OCI-M2 (cell line): Measurements from ENCODE around the gene KHDRBS2.

Experiments
- DNase-seq: peaks from one replicate; lab custom pipeline; 2025; ENCODE audit not compliant: unreplicated experiment; lab: John Stamatoyannopoulos, UW

The KHDRBS2 gene

DNA sequence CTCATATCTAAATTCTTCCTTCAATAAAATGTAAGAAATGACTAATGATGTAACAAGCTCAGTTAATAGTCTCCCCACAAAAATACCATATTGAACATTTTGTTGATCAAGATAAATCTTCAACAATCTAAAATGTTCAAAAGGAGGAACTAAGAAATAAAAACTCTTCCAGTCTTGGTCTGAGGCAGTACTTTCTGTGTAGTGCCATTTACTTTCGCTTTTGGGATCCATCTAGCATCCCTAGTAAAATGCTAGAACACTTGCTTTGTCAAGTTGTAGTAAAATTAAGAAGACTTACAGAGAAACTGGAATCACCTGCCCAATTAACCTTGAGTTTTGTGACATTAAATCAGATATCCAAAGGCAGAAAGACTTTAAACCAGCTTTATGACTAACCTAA is 246.4 kb downstream of the KHDRBS2 start:
- no peak for DNase-seq

DNA sequence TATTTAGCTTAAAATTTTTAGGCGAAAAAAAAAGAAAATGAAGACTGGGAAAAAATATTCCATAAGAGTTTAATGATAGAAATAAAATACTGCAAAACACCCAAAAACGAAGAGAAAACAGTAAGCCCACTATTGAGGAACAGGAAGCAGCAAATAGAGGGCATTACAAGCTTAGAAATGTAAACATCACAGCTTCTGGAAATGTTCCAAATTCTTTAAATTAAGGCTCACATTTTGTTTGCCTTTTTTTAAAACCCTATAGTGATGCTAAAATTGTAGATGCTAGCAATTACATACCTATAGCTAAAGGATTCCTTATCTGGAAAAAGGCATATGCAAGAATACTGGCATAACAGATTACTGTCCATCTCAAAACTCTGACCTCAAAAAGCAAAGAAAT is 248.6 kb downstream of the KHDRBS2 start:
- DNase-seq = no peak

DNA sequence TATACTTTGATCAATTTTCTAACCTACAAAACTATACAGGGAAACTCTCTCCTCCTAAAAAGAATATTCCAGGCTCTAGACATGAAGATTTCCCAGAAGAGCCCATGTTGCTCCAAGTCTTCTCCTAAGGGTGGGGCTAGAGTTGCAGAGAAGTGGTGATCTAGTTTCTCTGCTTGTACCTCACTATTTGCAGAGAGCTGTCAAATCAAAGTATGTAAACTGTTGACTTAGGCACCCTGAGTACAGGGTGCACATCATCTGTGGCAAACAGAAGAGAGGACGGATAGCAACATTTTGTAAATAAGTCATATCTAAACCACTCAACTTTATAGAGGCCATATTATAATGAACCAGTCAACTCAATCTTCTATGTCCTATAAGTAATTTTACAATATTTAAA is 250.1 kb downstream of the KHDRBS2 start:
- DNase-seq = no peak

DNA sequence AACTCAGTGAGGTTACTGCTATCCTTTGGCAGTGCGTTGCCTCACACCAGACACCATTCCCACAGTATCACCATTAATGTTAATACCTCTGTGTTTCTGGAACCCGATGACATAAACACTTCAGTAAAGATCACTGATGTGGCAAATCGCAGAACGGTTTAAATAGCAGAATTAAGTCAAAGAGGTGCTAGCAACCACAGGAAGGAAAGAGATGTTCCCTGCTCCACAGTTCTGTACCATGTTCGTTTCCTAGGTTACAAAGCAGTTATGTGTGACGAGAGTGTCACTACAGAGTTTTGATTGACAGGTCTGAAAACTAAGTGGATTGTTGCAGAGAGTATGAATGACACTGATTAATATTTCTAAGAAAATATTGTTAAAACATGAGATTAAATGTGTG is 272.3 kb downstream of the KHDRBS2 start:
- DNase-seq = no peak

DNA sequence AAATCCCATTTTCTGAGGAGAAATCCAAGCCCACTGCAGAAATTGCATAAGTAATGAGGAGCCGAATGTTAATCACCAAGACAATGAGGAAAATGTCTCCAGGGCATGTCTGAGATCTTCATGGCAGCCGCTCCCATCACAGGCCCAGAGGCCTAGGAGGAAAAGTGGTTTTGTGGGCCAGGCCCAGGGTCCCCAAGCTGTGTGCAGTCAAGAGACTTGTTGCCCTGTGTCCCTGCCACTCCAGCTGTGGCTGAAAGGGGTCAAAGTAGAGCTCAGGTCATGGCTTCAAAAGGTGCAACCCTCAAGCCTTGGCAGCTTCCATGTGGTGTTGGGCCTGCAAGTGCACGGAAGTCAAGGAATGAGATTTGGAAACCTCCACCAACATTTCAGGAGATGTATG is 276.6 kb downstream of the KHDRBS2 start:
- no peak for DNase-seq

DNA sequence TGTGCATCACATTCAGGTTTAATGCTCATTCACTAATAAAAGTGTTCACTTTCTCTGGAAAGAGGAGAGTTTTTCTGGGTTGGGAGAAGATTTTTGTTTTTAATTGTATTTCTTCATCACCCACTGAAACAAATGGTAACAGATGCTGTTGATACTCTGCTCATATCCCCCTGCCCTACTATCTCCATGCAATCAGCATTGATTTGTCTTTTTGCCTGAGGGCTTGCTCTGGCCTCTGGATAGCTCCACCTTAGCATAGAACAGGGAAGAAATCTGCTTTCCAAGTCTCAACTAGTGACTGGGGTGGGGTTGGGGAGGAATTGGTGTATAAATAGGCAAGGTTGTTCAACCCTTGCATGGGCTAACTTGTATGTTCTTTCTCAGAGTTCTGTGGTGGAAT is 296.4 kb downstream of the KHDRBS2 start:
- DNase-seq = no peak

DNA sequence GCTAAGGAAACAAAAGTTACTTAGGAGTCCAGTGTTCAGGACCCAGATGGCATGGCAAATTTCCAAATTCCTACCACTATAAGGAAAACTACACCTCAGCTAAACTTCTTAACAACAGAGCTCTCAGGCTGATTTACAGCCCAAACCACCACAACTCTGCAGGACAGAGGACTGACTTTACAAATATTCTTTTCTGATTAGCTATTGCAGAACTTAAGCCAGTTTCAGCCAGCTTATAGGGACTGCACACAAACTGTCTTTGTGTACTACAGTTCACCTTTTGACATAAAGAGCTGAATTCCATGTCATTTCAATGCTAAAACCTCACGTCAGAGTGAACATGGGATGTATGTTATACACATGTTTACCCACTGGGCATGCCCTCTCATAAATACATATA is 305.4 kb downstream of the KHDRBS2 start:
- DNase-seq = no peak

DNA sequence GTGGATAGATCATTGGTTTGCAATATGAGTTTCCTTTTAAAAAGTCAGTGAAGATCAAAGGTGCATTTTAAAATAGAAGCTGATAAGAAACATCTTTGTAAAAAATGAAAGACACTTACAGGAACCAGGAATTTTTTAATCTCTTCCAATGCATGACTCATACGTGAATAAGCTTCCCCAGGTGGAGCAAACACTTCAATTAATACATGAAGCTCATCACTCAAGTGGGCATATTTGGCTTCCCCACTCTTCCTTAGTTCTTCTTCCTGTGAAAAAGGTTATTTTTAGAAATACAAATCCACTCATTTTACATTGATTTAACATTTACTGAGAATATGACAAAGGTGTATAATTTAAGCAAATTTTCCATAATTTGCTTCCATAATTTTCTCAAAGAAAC is 308.1 kb downstream of the KHDRBS2 start:
- no peak for DNase-seq

DNA sequence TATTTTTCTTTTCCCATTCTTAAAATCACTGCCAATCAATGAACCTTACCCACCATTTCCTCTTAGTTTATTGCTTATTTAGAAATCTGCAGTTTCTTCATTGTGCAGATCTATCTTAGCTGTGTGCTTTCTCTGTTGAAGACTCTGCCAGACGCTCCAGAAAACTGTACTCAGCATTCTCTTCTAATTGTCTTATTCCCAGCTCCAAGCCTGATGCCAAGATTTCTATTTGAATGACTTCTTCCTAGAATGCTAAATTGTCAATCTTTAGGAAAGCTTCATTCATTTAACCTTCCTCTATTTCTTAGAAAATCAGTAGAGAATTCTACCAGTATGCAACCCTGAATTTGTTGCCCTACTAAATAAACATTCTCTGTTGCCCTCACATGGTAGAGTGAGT is 308.9 kb downstream of the KHDRBS2 start:
- no peak for DNase-seq

DNA sequence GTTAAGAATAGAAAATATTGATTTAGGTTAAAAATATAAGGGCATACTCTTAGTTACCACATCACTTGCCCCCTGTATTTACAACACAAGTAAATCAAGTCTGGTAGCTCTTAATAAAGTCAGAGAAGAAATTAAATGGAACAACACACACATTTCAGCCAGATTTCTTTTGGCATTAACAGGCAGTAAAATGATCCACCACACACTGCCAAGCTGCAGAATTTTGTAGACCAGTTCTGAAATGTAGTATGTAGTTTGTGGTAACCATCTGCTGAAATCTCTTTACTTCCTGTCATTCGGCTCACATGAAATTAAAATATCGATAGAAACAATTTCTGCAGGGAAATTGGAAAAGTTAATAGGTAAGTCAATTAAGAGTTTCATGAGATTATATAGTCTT is 326.8 kb downstream of the KHDRBS2 start:
- DNase-seq = no peak

DNA sequence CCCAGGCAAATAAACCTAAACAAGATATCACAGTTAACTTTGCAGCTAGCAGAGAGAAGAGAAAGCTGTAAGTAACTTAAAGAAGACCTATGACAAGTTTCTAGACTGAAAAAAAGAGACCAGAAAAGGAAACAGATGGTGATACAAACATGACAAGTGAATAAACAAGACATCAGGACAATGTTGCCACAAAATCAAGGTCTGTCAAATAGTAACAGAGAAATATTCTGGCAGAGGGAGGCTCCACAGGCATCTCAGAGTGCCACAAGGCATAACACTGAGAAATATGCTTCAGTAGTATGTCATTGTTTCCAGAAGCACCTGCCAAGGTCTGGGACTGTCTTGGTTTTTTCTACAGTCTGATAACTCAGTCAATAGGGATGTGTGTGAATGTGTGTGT is 332.2 kb downstream of the KHDRBS2 start:
- DNase-seq = no peak

DNA sequence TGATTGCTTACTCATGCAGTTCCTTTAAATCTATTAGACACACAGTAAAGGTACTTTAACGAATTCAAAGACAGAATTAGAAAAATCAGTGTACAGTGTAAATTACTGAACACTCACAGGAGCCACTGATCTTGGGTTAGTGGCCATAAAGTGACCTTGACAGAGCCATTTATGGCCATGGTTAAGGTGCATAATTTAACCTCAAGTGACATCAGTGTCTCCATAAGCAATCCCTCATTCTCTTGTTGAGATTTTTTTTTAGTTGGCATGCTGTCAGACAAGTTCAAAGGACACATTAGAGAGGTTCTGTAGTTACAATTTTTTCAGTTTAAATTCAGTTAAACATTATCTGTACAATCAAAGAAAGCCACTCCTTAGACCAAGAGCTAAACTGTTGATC is 334.4 kb downstream of the KHDRBS2 start:
- no peak for DNase-seq

DNA sequence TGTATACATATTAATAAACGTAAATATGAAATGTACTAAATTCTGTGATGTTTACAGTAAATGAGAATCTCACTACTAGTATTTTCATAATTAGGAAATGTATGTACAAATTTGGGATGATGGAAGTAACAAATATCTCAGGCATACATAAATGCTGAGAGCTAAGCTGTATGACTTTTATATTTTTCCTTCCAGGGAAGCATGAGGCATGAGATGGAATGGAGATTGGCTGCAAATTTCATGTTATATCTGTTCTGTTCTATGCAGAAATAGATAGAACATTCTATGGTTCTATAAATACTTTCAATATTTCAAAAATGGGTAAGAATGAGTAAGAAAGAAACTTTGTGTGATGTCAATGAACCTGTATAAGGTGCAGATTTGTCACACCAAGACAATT is 335.2 kb downstream of the KHDRBS2 start:
- no peak for DNase-seq

DNA sequence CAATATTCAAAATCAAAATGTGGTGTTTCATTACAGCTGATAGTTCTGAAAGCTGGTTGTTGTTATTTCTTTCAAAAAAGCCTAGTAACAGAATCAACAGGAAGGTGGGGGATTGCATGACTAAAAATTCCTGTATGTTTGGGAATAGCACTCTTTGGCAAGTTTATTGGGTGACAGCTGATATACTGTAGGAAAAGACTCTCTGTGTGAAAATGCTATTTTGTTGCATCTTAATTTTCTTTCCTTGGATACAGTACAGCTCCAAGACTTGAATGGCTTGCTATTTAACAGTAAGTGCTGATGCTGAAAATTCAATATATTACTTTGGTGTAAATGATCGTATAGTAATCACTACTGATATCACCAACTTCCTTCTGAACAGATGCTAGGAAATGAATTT is 336.1 kb downstream of the KHDRBS2 start:
- no peak for DNase-seq

DNA sequence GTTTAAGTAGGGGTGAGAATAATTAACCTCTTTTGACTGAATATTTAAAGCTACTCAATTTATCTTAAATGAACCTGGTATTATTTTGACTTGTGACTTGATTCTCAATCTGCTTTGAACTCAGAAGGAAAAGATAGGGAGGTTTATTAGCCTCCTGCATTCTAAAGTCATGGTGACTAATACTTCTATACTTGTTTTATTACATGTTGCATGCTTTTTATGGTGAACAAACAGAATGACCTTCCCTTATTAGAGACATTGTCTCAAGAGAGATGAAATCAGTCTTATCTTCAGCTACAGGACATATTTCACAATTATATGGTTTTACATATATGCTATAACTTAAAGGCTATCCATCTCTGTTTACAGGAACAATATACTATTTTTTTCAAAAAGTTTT is 336.9 kb downstream of the KHDRBS2 start:
- no peak for DNase-seq

DNA sequence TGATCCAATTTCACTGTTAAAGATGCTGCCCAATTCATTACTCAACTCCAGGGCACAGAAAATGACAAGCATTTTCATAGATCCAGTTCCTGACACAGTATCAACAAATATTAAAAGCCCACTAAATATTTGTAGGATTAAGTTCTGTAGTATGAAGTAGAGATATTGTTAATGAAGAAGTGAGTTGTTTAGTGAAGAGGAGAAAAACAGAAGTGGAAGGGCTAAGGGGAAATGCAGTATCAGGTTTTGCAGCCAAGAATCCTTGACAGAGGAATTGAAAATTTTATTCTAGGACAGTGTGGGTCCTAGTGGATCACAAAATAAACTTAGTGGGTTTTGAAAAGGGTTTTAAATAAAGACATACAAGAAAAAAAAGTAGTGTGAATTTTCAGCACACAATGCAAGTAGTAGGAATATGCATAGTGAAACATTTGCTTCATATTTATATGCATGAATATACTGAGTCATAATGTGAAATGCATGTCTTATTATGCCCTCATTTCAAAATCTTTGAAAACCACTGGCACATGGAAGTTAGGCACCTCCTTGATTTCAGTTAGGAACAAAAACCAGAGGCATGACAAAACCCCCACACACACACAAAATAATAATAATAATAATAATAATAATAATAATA is 338.6 kb downstream of the KHDRBS2 start:
- no peak for DNase-seq

DNA sequence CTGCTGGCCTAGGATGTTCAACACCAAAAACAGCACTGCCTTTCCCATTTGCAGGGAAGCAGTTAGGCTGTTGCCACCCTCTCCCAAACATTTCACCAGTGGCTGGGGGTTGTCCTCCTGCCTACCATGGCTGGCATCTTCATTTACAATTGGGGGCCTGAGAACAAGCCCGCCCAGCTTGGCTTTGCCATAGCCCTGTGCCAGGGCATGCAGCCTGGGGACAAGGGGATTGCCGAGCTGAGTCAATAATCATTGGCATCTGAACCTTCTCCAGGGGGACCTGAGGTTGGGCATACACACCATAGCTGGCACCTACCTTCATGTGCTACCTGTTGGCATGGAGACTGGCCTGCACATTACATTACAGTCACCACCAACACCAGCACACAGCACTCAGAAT is 345.1 kb downstream of the KHDRBS2 start:
- no peak for DNase-seq

DNA sequence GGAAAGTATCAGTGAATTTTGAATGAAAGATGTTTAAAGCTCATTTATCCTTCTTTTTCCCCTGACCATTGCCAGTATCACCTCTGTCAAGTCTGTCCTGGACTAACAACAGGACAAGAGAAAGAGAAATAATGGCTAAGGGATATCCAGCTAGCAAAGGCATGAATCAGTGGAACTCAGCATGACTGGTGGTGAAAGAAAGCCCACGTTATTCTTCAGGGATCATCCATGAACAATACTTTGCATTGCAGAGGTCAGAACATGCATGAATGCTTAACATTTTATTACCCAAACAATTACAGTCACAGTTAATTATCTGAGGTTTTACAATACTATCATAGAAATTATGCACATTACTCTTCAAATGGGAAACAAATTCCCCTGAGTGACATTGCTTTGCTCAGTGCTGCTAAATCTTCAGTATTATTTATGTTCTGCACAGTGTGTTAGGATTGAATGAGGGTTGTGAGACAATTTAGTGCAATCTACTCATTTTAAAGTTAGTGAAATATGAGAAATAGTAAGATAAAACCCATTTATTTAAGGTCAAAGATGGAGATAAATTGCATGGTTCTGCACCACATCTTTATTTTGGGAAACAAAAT is 350.7 kb downstream of the KHDRBS2 start:
- DNase-seq = no peak

DNA sequence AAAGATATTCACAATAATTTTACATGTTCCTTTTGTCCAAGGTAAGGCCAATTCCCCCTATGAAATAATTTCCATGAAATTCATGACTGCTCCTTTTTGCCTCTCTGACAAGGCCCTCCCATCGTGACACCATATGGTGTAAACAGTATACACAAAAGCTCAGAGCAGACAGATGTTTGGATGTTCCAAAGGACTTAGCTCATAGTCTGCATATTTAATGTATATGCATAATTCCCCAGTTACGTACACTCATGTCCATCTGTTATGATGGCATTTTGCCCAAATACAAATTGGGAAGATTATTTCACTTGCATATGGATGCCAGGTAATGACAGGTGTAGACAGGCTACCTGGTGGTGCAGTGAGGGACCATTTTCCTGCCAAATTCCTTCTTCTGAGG is 376.5 kb downstream of the KHDRBS2 start:
- no peak for DNase-seq

DNA sequence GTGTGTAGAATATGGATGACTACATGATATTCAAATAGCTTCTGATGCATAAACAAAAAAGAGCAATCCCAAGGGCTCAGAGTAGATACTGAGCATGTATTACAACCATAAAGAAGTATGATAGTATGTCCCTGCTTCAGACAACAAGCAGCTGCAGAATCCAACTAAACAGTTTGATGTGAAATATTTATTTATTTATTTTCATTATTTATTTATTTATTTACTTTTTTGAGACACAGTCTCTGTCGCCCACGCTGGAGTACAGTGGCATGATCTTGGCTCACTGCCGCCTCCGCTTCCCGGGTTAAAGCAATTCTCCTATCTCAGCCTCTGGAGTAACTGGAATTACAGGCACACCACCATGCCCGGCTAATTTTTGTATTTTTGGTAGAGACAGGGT is 384.3 kb downstream of the KHDRBS2 start:
- no peak for DNase-seq

DNA sequence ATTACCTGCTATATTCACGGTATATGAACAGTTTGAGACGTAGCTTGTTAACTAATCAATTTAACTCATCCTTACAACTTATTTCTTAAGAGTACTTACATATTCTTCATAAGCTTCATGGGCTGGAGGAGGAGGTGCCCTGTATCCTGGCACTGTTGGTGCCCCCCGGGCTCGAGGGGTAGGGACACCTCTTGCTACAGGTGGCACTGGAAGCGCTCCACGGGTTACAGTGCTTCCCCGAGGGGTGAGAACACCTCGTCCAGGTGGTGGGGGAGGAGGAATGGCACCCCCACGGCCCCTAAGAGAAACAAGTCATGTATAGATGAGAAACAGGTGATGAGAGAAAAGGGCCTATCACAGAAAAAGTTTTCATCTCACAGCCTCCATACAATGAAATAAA is 391.5 kb downstream of the KHDRBS2 start:
- DNase-seq = no peak

DNA sequence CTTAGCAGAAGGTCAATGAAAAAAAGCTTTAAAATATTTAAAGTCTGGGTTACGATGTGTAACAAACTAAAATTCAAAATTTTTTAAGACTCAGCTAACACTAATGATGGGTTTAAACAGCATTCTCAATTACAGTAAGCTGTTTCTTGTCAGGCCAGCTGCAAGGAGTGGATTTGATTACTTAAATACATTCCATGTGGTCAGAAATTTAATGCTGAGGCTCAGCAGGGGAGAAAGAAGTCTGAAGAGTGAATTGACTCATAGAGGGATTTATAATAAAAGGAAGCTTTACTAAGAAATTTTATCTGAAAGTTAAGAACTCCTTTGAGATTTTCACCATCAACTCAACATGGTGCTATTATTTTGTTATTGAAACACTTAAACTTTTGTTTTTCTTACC is 398.6 kb downstream of the KHDRBS2 start:
- DNase-seq = no peak

DNA sequence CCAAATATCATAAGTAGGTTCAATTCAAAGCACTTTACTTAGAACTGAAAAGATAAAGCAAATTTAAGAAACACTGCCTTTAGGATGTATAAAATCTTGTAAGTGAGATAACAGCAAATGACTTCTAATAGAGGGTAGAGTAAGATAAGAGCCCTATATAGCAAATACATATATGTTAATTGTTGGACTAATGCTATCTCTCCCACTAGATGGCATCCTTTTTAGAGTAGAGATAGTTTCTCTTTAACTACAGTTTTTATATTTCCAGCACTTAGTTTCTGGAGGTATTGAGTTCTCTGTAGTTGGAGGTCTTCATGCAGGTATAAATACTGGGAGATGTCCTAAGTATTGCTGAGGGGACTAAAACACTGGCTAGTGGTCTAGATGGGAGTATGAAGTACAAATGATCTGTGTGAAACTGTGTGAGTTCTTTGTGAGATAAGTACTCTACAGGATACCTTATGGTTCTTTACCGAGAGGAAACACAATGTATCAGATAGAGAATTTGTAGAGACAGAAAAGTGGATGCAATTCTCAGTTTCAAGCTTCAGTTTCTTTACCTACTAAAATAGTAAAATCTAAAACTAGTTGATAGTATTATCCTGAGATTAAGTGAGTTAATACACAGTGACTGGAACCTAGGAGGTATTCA is 399.3 kb downstream of the KHDRBS2 start:
- DNase-seq = no peak
